GM15510 (cell line): Measurements from ENCODE around the gene PITPNB.

ENCODE experiments used
- POLR2A ChIP-seq: IDR thresholded peaks from 3 replicates; pipeline ENCODE4 v1.6.1; 2011; ENCODE audit warnings: borderline replicate concordance; ENCODE audit not compliant: insufficient read length; ENCODE audit errors: extremely low read depth

The PITPNB gene

GRCh38 chr22:27802346-27803073 is 116.5 kb downstream of the PITPNB start:
- no peak for TF ChIP-seq POLR2A
